ENCODE results near the gene ABHD5.

Gene ABHD5

GRCh38 chr3:43755516-43756200 is 64.9 kb downstream of the ABHD5 start:
- Mint-ChIP-seq H3K36me3 (peaks cover 3% of the 10 kb centered on the region), H3K27ac (peak overlapping the region; percentile 32), H3K9me3 (peaks cover 5% of the 10 kb centered on the region), H3K4me1 (peaks cover 58% of the 10 kb centered on the region), H3K27me3 (no peaks in the 10 kb centered on the region), H3K4me3 (peak overlapping the region; percentile 20)

- Mint-ChIP-seq H3K27ac (peak overlapping the region; percentile 52), H3K36me3 (peaks cover 3% of the 10 kb centered on the region), H3K4me1 (peaks cover 58% of the 10 kb centered on the region)
Measured at GRCh38 chr3:43757666-43758321, 67.1 kb downstream of the ABHD5 start.

GRCh38 chr3:43758592-43759225 is 68.0 kb downstream of the ABHD5 start:
- Mint-ChIP-seq H3K27ac (peak overlapping the region; percentile 31), H3K4me1 (peaks cover 55% of the 10 kb centered on the region), H3K36me3 (peaks cover 3% of the 10 kb centered on the region), H3K9me3 (peaks cover 5% of the 10 kb centered on the region), H3K27me3 (no peaks in the 10 kb centered on the region), H3K4me3 (no peak overlapping the region)

More at GRCh38 chr3:43757666-43758321, 67.1 kb downstream of the ABHD5 start:
- Mint-ChIP-seq H3K4me3 (no peak overlapping the region), H3K9me3 (peaks cover 5% of the 10 kb centered on the region), H3K27me3 (no peaks in the 10 kb centered on the region)

GRCh38 chr3:43759297-43759782 is 68.6 kb downstream of the ABHD5 start:
- Mint-ChIP-seq H3K27me3 (no peaks in the 10 kb centered on the region), H3K4me3 (no peak overlapping the region), H3K9me3 (peaks cover 5% of the 10 kb centered on the region), H3K36me3 (peaks cover 3% of the 10 kb centered on the region), H3K27ac (no peak overlapping the region), H3K4me1 (peaks cover 53% of the 10 kb centered on the region)

- peaks cover 47% of the 10 kb centered on the region for H3K4me1 Mint-ChIP-seq
- no peak overlapping the region for H3K27ac Mint-ChIP-seq
- peaks cover 5% of the 10 kb centered on the region for H3K9me3 Mint-ChIP-seq
- no peak overlapping the region for H3K4me3 Mint-ChIP-seq
- no peaks in the 10 kb centered on the region for H3K27me3 Mint-ChIP-seq
- peaks cover 3% of the 10 kb centered on the region for H3K36me3 Mint-ChIP-seq
Measured at GRCh38 chr3:43759938-43760337, 69.2 kb downstream of the ABHD5 start.

- Mint-ChIP-seq H3K36me3 (peaks cover 3% of the 10 kb centered on the region), H3K9me3 (peaks cover 5% of the 10 kb centered on the region), H3K27me3 (no peaks in the 10 kb centered on the region), H3K4me1 (peaks cover 37% of the 10 kb centered on the region), H3K4me3 (no peak overlapping the region), H3K27ac (no peak overlapping the region)
Measured at GRCh38 chr3:43760938-43761337, 70.2 kb downstream of the ABHD5 start.

GRCh38 chr3:43762451-43762850 is 71.7 kb downstream of the ABHD5 start:
- Mint-ChIP-seq H3K4me1 (peaks cover 22% of the 10 kb centered on the region), H3K27ac (peak overlapping the region; percentile 21), H3K4me3 (no peak overlapping the region), H3K27me3 (no peaks in the 10 kb centered on the region), H3K36me3 (peaks cover 2% of the 10 kb centered on the region), H3K9me3 (peaks cover 3% of the 10 kb centered on the region)

GRCh38 chr3:43764056-43764455 is 73.3 kb downstream of the ABHD5 start:
- no peaks in the 10 kb centered on the region for H3K36me3 Mint-ChIP-seq
- no peak overlapping the region for H3K27ac Mint-ChIP-seq
- peaks cover 8% of the 10 kb centered on the region for H3K4me1 Mint-ChIP-seq
- no peaks in the 10 kb centered on the region for H3K27me3 Mint-ChIP-seq
- H3K4me3 Mint-ChIP-seq, result no peak overlapping the region
- H3K9me3 Mint-ChIP-seq, result no peaks in the 10 kb centered on the region

GRCh38 chr3:43764471-43764870 is 73.7 kb downstream of the ABHD5 start:
- Mint-ChIP-seq H3K4me3 (no peak overlapping the region), H3K27me3 (no peaks in the 10 kb centered on the region), H3K27ac (no peak overlapping the region), H3K9me3 (no peaks in the 10 kb centered on the region), H3K36me3 (no peaks in the 10 kb centered on the region), H3K4me1 (peaks cover 8% of the 10 kb centered on the region)

- H3K4me3 Mint-ChIP-seq, result no peak overlapping the region
- H3K36me3 Mint-ChIP-seq, result no peaks in the 10 kb centered on the region
- H3K27me3 Mint-ChIP-seq, result no peaks in the 10 kb centered on the region
- H3K27ac Mint-ChIP-seq, result no peak overlapping the region
- H3K9me3 Mint-ChIP-seq, result no peaks in the 10 kb centered on the region
- H3K4me1 Mint-ChIP-seq, result peaks cover 9% of the 10 kb centered on the region
Measured at GRCh38 chr3:43765521-43765971, 74.8 kb downstream of the ABHD5 start.

- peaks cover 14% of the 10 kb centered on the region for H3K4me1 Mint-ChIP-seq
- no peak overlapping the region for H3K27ac Mint-ChIP-seq
- H3K4me3 Mint-ChIP-seq, result no peak overlapping the region
- H3K9me3 Mint-ChIP-seq, result no peaks in the 10 kb centered on the region
- no peaks in the 10 kb centered on the region for H3K36me3 Mint-ChIP-seq
- H3K27me3 Mint-ChIP-seq, result no peaks in the 10 kb centered on the region
Measured at GRCh38 chr3:43766672-43767465, 76.1 kb downstream of the ABHD5 start.

GRCh38 chr3:43768381-43768973 is 77.7 kb downstream of the ABHD5 start:
- Mint-ChIP-seq H3K4me1 (peaks cover 15% of the 10 kb centered on the region), H3K27me3 (no peaks in the 10 kb centered on the region), H3K9me3 (no peaks in the 10 kb centered on the region), H3K27ac (no peak overlapping the region), H3K4me3 (no peak overlapping the region), H3K36me3 (no peaks in the 10 kb centered on the region)

- peaks cover 20% of the 10 kb centered on the region for H3K4me1 Mint-ChIP-seq
- H3K4me3 Mint-ChIP-seq, result peak overlapping the region; percentile 6
- H3K9me3 Mint-ChIP-seq, result no peaks in the 10 kb centered on the region
- H3K27ac Mint-ChIP-seq, result peak overlapping the region; percentile 4
- no peaks in the 10 kb centered on the region for H3K36me3 Mint-ChIP-seq
- H3K27me3 Mint-ChIP-seq, result no peaks in the 10 kb centered on the region
Measured at GRCh38 chr3:43769097-43769884, 78.6 kb downstream of the ABHD5 start.

- Mint-ChIP-seq H3K4me1 (peaks cover 20% of the 10 kb centered on the region), H3K4me3 (no peak overlapping the region), H3K9me3 (no peaks in the 10 kb centered on the region), H3K27ac (no peak overlapping the region), H3K36me3 (no peaks in the 10 kb centered on the region), H3K27me3 (no peaks in the 10 kb centered on the region)
Measured at GRCh38 chr3:43769885-43770425, 79.2 kb downstream of the ABHD5 start.

All from activated naive CD4-positive, alpha-beta T cell treated with anti-CD3 and anti-CD28 coated beads, Interleukin-2, amount 50 U/mL, for 24 hours (primary cell).